GM23338 (cell line): ENCODE data around the gene SLC45A1. TPM values are rescaled to one million over a fixed set of nuclear protein-coding genes. Genes with fewer than 3 reads are reported as not detected.

ENCODE experiments used
- ATAC-seq: fragments of 200-7000 bp; cut with Tn5 transposase; 3 replicates; pipeline ENCODE4 v1.9.1; 2020
- DNase-seq: peaks from one replicate; pipeline ENCODE4 v3.0.0-alpha.2; 2015; ENCODE audit warnings: low spot score
- H2AFZ ChIP-seq: fragments of 200-600 bp; sonication (generic); 2 replicates; pipeline ENCODE4 v1.8.0; 2016; ENCODE audit warnings: antibody characterized with exemption, mild to moderate bottlenecking, moderate library complexity
- H3F3A ChIP-seq: fragments of 200-600 bp; sonication (generic); replicated peaks from 2 replicates; pipeline ENCODE4 v1.8.0; 2017; ENCODE audit warnings: antibody characterized with exemption, mixed run types, low read depth
- H3K27ac ChIP-seq: fragments of 200-600 bp; sonication (generic); 2 replicates; pipeline ENCODE4 v1.6.1; 2016; ENCODE audit warnings: low read depth
- H3K27me3 ChIP-seq: fragments of 200-600 bp; sonication (generic); 2 replicates; pipeline ENCODE4 v1.8.0; 2016; ENCODE audit warnings: mild to moderate bottlenecking, mixed run types, moderate library complexity; ENCODE audit not compliant: insufficient read depth
- H3K36me3 ChIP-seq: fragments of 200-600 bp; sonication (generic); 2 replicates; pipeline ENCODE4 v1.8.0; 2016; ENCODE audit warnings: mild to moderate bottlenecking; ENCODE audit not compliant: insufficient read depth
- H3K4me1 ChIP-seq: fragments of 200-600 bp; sonication (generic); 2 replicates; pipeline ENCODE4 v1.8.0; 2016; ENCODE audit warnings: mild to moderate bottlenecking, moderate library complexity; ENCODE audit not compliant: insufficient read depth
- H3K4me2 ChIP-seq: fragments of 200-600 bp; sonication (generic); 2 replicates; pipeline ENCODE4 v1.7.1; 2017; ENCODE audit warnings: mixed run types
- H3K4me3 ChIP-seq: fragments of 200-600 bp; sonication (generic); 2 replicates; pipeline ENCODE4 v1.6.1; 2016; ENCODE audit warnings: mixed run types
- H3K79me2 ChIP-seq: fragments of 200-600 bp; sonication (generic); replicated peaks from 2 replicates; pipeline ENCODE4 v1.8.0; 2017; ENCODE audit warnings: mild to moderate bottlenecking; ENCODE audit not compliant: insufficient read depth
- H3K9me2 ChIP-seq: fragments of 200-600 bp; sonication (generic); 2 replicates; pipeline ENCODE4 v1.8.0; 2017; ENCODE audit not compliant: insufficient read depth
- H4K20me1 ChIP-seq: fragments of 200-600 bp; sonication (generic); replicated peaks from 2 replicates; pipeline ENCODE4 v1.8.0; 2017; ENCODE audit warnings: mild to moderate bottlenecking; ENCODE audit not compliant: insufficient read depth
- H3K27ac Mint-ChIP-seq: 2 replicates; pipeline ENCODE4 v1.8.0; 2020; ENCODE audit warnings: inconsistent platforms, mild to moderate bottlenecking, moderate library complexity, mixed read lengths
- H3K27me3 Mint-ChIP-seq: 3 replicates; pipeline ENCODE4 v1.8.0; 2022; ENCODE audit warnings: low read depth, mild to moderate bottlenecking, moderate library complexity, mixed read lengths, inconsistent platforms; ENCODE audit not compliant: insufficient read depth, poor library complexity
- H3K36me3 Mint-ChIP-seq: 3 replicates; pipeline ENCODE4 v1.8.0; 2021; ENCODE audit warnings: low read depth, mild to moderate bottlenecking, inconsistent platforms, moderate library complexity, mixed read lengths
- H3K4me1 Mint-ChIP-seq: 3 replicates; pipeline ENCODE4 v1.8.0; 2020; ENCODE audit warnings: mild to moderate bottlenecking, inconsistent platforms, mixed read lengths
- H3K4me3 Mint-ChIP-seq: 3 replicates; pipeline ENCODE4 v1.8.0; 2021; ENCODE audit warnings: moderate library complexity, mild to moderate bottlenecking, inconsistent platforms, mixed read lengths
- H3K9me3 Mint-ChIP-seq: 3 replicates; pipeline ENCODE4 v1.8.0; 2020; ENCODE audit warnings: moderate library complexity, mild to moderate bottlenecking, inconsistent platforms, mixed read lengths
- CREB1 ChIP-seq: fragments of 250-450 bp; sonication (Bioruptor Pico); IDR thresholded peaks from 2 replicates; pipeline ENCODE4 v1.5.0; 2020; ENCODE audit warnings: low read depth, mild to moderate bottlenecking, moderate library complexity
- CTCF ChIP-seq, 2 experiments: fragments of 200-600 bp in 1 of 2; sonication (generic) in 1 of 2; conservative IDR thresholded peaks; 2 replicates each; pipeline versions ENCODE4 v1.5.1 to v1.6.1; 2016 to 2017; ENCODE audit warnings: antibody characterized with exemption in 2 of 2, low read depth in 2 of 2, mild to moderate bottlenecking in 2 of 2, moderate library complexity in 1 of 2
- EZH2phosphoT487 ChIP-seq: fragments of 200-600 bp; sonication (generic); IDR thresholded peaks from one replicate; pipeline ENCODE4 v1.8.1; 2018; ENCODE audit warnings: antibody characterized with exemption; ENCODE audit not compliant: unreplicated experiment
- JUNB ChIP-seq: IDR thresholded peaks from one replicate; pipeline ENCODE4 v1.6.1; 2016; ENCODE audit warnings: antibody characterized with exemption; ENCODE audit not compliant: unreplicated experiment
- NANOG ChIP-seq: IDR thresholded peaks from 2 replicates; pipeline ENCODE4 v1.6.1; 2016; ENCODE audit warnings: antibody characterized with exemption, borderline replicate concordance
- POLR2AphosphoS5 ChIP-seq: IDR thresholded peaks from 2 replicates; pipeline ENCODE4 v1.6.1; 2016; ENCODE audit warnings: antibody characterized with exemption, low read depth
- STAT1 ChIP-seq: IDR thresholded peaks from one replicate; pipeline ENCODE4 v1.6.1; 2016; ENCODE audit warnings: antibody characterized with exemption; ENCODE audit not compliant: unreplicated experiment
- ZNF114 ChIP-seq: fragments of 250-450 bp; sonication (Bioruptor Pico); IDR thresholded peaks from 2 replicates; pipeline ENCODE4 v1.5.0; 2020; ENCODE audit warnings: mild to moderate bottlenecking, moderate library complexity
- ZNF331 ChIP-seq: fragments of 250-450 bp; sonication (Bioruptor Pico); IDR thresholded peaks from 2 replicates; pipeline ENCODE4 v1.5.0; 2020; ENCODE audit warnings: low read depth, mild to moderate bottlenecking, moderate library complexity
- polyA plus RNA-seq: library from polyadenylated mRNA; unstranded; fragments of >200 nt; fragmentation: Nextera tagmentation; extraction: Ambion mirVana; gene quantifications from 2 replicates; pipeline ENCODE4 v1.2.1, GENCODE V29; 2016
- total RNA-seq: library from RNA; depleted of rRNA; stranded (reverse); fragments of >200 nt; shearing (Covaris generic); gene quantifications from 2 replicates; pipeline ENCODE4 v1.2.3, GENCODE V29; 2014
- TF ChIP-seq, protein P1 (sequence below): IDR thresholded peaks from 2 replicates; pipeline ENCODE4 v1.6.1; 2016; ENCODE audit warnings: antibody characterized with exemption
- TF ChIP-seq, protein P2 (sequence below): IDR thresholded peaks from one replicate; pipeline ENCODE4 v1.6.1; 2018; ENCODE audit warnings: antibody characterized with exemption; ENCODE audit not compliant: unreplicated experiment

SLC45A1 gene
- total and polyA plus RNA-seq, 2 experiments from 2014 or later, result 1.3 to 2.3 TPM

- TF ChIP-seq, protein P1, sequence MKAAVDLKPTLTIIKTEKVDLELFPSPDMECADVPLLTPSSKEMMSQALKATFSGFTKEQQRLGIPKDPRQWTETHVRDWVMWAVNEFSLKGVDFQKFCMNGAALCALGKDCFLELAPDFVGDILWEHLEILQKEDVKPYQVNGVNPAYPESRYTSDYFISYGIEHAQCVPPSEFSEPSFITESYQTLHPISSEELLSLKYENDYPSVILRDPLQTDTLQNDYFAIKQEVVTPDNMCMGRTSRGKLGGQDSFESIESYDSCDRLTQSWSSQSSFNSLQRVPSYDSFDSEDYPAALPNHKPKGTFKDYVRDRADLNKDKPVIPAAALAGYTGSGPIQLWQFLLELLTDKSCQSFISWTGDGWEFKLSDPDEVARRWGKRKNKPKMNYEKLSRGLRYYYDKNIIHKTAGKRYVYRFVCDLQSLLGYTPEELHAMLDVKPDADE, result no peak
- TF ChIP-seq POLR2AphosphoS5 (no peak), NANOG (no peak), CTCF (conservative IDR thresholded peaks at IDR 0.05; ENCODE audit: low read depth in 2 of 2) (no peak), JUNB (no peak)
Measured at GRCh38 chr1:8360493-8361197, 42.7 kb downstream of the SLC45A1 start (continued).

DNA sequence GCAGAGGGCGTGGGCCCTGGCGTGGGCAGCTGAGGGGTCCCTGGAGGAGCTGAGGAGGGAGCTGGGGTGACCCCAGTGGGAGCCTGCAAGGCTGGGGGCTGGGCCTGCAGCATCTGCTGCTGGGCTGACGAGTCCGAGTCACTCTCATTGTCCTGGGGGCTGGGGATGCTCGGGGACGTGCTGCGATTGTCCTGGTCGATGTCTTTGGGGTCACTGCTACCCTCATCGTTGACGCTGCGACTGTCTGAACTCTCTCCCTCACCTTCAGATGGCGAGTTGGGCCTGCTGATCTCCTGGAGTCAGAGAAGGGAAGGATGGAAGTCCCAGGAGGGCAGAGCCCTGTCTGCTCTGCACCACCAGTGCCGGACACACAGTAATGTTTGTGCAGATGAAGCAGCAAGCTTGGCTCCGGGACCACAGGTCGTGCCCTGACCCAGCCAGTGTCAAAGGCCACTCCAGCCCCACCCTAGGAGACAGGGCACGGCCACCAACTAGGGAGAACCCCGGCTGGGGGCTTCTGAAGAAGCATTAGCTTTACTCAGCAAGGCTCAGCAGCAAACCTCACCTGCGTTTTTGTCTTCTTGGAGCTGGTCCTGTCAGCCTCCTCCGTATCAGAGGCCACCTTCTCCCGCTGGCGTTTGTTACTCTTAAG lies 43.4 kb downstream of the SLC45A1 start:
- Histone ChIP-seq H3K4me2 (no peak overlapping the region), H4K20me1 (peaks cover 10% of the 10 kb centered on the region; the same call in 1 of the 2 replicates), H3K9me2 (no peaks in the 10 kb centered on the region), H3K36me3 (peaks cover 8% of the 10 kb centered on the region), H3F3A (no peaks in the 10 kb centered on the region), H3K4me3 (no peak overlapping the region), H3K79me2 (peaks cover 8% of the 10 kb centered on the region; the same call in 1 of the 2 replicates), H3K4me1 (no peaks in the 10 kb centered on the region), H3K27me3 (no peaks in the 10 kb centered on the region), H2AFZ (no peak overlapping the region), H3K27ac (peak overlapping the region; percentile 50; the same call in 1 of the 2 replicates)
- TF ChIP-seq EZH2phosphoT487, result no peak
- TF ChIP-seq POLR2AphosphoS5, result no peak
- no peak for TF ChIP-seq JUNB
- TF ChIP-seq NANOG, result no peak
- TF ChIP-seq ZNF114, result no peak
- no peak for TF ChIP-seq STAT1
- TF ChIP-seq, protein P2, sequence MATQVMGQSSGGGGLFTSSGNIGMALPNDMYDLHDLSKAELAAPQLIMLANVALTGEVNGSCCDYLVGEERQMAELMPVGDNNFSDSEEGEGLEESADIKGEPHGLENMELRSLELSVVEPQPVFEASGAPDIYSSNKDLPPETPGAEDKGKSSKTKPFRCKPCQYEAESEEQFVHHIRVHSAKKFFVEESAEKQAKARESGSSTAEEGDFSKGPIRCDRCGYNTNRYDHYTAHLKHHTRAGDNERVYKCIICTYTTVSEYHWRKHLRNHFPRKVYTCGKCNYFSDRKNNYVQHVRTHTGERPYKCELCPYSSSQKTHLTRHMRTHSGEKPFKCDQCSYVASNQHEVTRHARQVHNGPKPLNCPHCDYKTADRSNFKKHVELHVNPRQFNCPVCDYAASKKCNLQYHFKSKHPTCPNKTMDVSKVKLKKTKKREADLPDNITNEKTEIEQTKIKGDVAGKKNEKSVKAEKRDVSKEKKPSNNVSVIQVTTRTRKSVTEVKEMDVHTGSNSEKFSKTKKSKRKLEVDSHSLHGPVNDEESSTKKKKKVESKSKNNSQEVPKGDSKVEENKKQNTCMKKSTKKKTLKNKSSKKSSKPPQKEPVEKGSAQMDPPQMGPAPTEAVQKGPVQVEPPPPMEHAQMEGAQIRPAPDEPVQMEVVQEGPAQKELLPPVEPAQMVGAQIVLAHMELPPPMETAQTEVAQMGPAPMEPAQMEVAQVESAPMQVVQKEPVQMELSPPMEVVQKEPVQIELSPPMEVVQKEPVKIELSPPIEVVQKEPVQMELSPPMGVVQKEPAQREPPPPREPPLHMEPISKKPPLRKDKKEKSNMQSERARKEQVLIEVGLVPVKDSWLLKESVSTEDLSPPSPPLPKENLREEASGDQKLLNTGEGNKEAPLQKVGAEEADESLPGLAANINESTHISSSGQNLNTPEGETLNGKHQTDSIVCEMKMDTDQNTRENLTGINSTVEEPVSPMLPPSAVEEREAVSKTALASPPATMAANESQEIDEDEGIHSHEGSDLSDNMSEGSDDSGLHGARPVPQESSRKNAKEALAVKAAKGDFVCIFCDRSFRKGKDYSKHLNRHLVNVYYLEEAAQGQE, result no peak
- no peak for TF ChIP-seq CREB1 (CRISPR knock-in tag)
- TF ChIP-seq ZNF331, result no peak
- ATAC-seq, result no peak
- DNase-seq, result no peak
- peaks cover 8% of the 10 kb centered on the region for H3K27me3 Mint-ChIP-seq
- no peaks in the 10 kb centered on the region for H3K9me3 Mint-ChIP-seq
- H3K4me1 Mint-ChIP-seq, result peaks cover 10% of the 10 kb centered on the region; the same call in 1 of the 3 replicates
- H3K36me3 Mint-ChIP-seq, result peaks cover 63% of the 10 kb centered on the region
- H3K27ac Mint-ChIP-seq, result no peak overlapping the region
- H3K4me3 Mint-ChIP-seq, result no peak overlapping the region
